Muscle of leg (tissue), 11 donors: Measurements from ENCODE around the gene HOXB5. TPM values are rescaled to one million over a fixed set of nuclear protein-coding genes. Genes with fewer than 3 reads are reported as not detected.
A peak's percentile ranks its signal among the peaks of the same experiment; 100 is the strongest.

Source experiments
- DNase-seq: peaks from one replicate; pipeline ENCODE4 v3.0.0; 2013
- H3K27ac ChIP-seq: one replicate; pipeline ENCODE4 v1.5.1; 2013; ENCODE audit warnings: mild to moderate bottlenecking, low read length, control low read depth
- H3K27me3 ChIP-seq: one replicate; pipeline ENCODE4 v1.6.1; 2013; ENCODE audit warnings: low read length; ENCODE audit not compliant: control insufficient read depth, insufficient read depth
- H3K36me3 ChIP-seq: one replicate; pipeline ENCODE4 v1.6.1; 2013; ENCODE audit warnings: low read length; ENCODE audit not compliant: control insufficient read depth, insufficient read depth
- H3K4me1 ChIP-seq: one replicate; pipeline ENCODE4 v1.6.1; 2013; ENCODE audit warnings: low read length; ENCODE audit not compliant: control insufficient read depth, insufficient read depth
- H3K4me3 ChIP-seq: one replicate; pipeline ENCODE4 v1.5.1; 2013; ENCODE audit warnings: low read length, control low read depth
- H3K9me3 ChIP-seq: replicated peaks from 2 replicates; pipeline ENCODE4 v1.6.1; 2013; ENCODE audit warnings: low read depth, low read length; ENCODE audit not compliant: control insufficient read depth
- WGBS: methylation state at CpG from one replicate; pipeline ENCODE4 v1.1.5; 2013; ENCODE audit warnings: missing lambda C conversion rate; ENCODE audit not compliant: insufficient coverage; 5-methylcytosine and 5-hydroxymethylcytosine counted together
- polyA plus RNA-seq, 8 donors: library from polyadenylated mRNA; unstranded; fragments of 120-200 nt; gene quantifications; one replicate each; pipeline versions ENCODE4 v1.2.1 to v1.2.3, GENCODE V29; 2013; ENCODE audit warnings: inconsistent platforms in 1 of 8, low replicate concordance in 1 of 8; ENCODE audit not compliant: insufficient read length in 8 of 8, insufficient read depth in 1 of 8
- total RNA-seq: library from RNA; stranded (reverse); fragments of 120-200 nt; gene quantifications from one replicate; pipeline ENCODE4 v1.2.4, GENCODE V29; 2013

HOXB5 gene
- total and polyA plus RNA-seq, 9 donors: 0.13 to 2.7 (median 0.54) TPM

DNA sequence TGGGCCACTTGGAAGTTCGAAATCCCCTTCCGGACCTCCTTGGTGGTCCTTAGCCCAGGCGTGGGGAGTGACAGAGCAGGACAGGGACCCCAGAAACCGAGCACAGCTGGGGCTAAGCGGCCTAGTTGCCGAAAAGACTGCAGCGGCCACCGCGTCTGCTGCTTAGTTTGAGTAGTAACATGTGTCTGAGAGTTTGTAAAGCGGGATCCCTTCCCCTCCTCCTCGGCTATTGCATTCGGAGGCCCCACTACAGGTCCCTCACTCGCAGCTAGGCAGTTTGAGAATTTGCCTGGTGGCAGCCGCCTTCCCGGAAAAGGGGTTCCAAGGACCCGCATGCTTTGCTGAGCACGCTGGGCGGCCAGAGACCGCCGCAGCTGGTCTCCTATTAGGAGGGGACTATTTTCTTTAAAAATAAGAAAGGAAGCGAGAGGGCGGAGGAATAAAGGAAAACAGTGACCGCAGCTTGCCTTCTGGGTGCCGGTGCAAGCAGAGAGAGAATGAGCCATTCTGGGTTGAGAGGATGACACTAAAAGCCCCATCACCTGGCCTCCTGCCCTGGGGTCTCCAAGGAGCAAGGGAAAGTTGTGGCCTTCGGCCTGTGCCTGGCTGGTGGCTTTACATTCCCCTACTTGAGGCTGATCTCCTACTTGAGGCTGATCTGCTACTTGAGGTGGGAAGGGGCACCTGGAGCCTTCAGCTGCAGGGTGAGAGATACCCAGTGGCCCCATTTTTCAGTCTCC is 1.1 kb upstream of the HOXB5 start:
- 20% methylated on average over 17 of the region's 25 CpGs for WGBS
- Histone ChIP-seq H3K4me1 (peaks cover 28% of the 10 kb centered on the region), H3K27me3 (peaks cover 99% of the 10 kb centered on the region), H3K27ac (peak overlapping the region; percentile 70), H3K4me3 (no peak overlapping the region), H3K9me3 (no peaks in the 10 kb centered on the region), H3K36me3 (no peaks in the 10 kb centered on the region)
- DNase-seq: no peak

DNA sequence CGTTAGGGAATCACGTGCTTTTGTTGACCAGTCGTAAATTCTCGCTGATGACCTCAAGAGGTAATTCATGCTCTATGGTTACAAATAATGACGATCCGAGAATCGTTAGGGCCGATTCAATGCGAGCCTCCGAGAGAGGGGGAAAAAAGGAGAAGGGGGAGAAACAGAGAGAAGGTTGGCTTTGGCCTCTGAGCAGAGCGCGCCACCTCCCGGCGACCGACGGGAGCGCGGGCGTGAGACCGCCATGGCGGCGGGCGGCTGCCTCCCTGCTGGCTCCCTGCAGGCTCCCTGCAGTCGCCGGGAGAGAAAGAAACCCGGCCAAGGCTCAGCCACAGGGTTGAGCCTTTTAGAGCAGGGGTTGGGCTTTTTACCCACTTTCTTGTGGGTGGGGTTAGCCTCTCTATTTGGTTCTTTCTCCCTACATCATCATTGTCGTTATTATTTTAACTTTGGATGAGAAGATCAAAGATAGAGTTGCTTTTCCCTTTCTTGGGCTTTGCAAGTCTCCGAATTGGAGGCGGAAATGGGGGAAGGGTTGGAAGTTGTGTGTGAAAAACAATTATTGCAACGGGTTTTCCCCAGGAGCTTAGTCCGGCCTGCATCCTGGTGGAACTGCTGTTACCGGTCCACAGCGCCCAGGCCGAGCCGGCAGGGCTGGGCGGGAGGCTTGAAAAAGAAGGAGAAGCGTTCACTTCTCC is 410 bp upstream of the HOXB5 start:
- 10% methylated on average over 18 of the region's 37 CpGs for WGBS
- no peaks in the 10 kb centered on the region for H3K36me3 ChIP-seq
- DNase-seq: peak; percentile 71
- peaks cover 99% of the 10 kb centered on the region for H3K27me3 ChIP-seq
- H3K4me1 ChIP-seq: peaks cover 28% of the 10 kb centered on the region
- H3K9me3 ChIP-seq: no peaks in the 10 kb centered on the region
- H3K27ac ChIP-seq: peak overlapping the region; percentile 70
- no peak overlapping the region for H3K4me3 ChIP-seq

DNA sequence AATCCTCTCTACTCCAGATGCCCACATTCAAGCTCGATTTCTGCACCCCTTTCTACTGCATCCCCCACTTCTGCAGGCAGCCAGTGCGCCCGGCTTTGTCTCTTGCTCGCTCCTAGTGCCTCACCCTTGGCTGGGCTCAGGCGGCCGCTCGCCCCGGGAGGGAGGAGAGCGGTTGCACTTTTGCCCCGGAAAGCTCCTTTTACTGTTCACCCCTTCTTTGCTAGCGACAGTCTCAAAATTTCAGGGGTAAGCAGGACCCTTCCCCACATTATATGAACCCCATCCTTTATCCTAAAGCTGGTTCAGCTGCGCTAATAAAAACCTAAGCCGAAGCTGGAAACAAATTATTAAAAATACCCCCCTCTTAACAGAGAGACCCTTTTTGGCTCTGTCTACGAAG is 1.0 kb downstream of the HOXB5 start:
- no peaks in the 10 kb centered on the region for H3K9me3 ChIP-seq
- DNase-seq: no peak
- no peaks in the 10 kb centered on the region for H3K36me3 ChIP-seq
- peaks cover 98% of the 10 kb centered on the region for H3K27me3 ChIP-seq
- no peak overlapping the region for H3K4me3 ChIP-seq
- H3K4me1 ChIP-seq: peaks cover 25% of the 10 kb centered on the region
- H3K27ac ChIP-seq: no peak overlapping the region
- 3% methylated on average over 11 of the region's 14 CpGs for WGBS

DNA sequence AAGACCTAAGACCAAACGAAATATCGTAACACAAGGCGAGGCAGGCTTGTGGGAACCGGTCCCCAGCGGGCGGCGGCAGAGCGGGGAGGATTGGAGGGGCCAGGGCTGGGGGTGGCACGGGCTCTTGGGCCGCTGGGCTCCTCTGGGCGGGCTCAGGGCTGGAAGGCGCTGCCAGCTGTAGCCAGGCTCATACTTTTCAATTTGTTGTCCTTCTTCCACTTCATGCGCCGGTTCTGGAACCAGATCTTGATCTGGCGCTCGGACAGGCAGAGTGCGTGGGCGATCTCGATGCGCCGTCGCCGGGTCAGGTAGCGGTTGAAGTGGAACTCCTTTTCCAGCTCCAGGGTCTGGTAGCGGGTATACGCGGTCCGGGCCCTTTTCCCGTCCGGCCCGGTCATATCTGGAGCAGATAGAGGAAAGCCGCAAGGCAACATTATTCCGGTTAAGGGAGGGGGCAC is 1.5 kb downstream of the HOXB5 start:
- H3K4me3 ChIP-seq: no peak overlapping the region
- H3K27ac ChIP-seq: no peak overlapping the region
- H3K27me3 ChIP-seq: peaks cover 98% of the 10 kb centered on the region
- WGBS: 25% methylated on average over 25 of the region's 33 CpGs
- DNase-seq: no peak
- H3K9me3 ChIP-seq: no peaks in the 10 kb centered on the region
- no peaks in the 10 kb centered on the region for H3K36me3 ChIP-seq
- H3K4me1 ChIP-seq: peaks cover 24% of the 10 kb centered on the region

DNA sequence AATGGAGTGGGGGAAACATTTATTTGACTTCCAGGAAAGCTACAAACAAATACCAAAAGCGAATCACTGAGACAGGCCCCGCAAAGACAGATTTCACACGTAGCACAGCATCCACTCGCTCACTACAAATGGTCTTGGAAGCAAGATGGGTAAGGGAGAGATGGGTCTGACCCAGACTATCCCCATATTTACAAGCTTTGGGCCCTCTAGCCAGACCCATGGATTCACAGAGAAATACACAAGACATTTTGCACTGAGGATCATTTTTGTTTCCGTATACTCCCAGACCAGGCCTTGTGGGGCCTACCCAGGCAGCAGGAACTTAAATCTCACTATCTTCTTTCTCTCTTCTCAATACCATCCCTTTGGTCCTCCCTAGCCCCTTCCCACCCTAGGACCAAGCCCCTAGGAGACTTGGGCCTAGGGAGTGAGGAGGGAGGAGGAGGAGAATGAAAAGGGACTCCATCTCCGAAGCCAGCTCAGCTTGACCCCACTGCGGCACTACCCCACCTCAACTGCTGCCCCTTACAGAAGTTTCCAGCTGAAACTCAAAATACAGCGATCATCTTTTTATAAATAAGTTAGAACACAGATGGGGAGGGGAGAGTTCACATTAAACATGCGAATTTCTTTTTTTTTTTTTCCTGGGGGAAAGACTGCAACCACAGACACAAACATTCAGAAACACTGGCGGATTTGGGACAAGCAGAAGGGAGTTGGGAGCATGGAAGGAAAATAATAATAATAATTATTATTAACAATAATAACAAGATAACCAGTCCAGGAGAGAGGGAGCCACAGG is 2.1 kb downstream of the HOXB5 start:
- Histone ChIP-seq H3K9me3 (no peaks in the 10 kb centered on the region), H3K27me3 (peaks cover 98% of the 10 kb centered on the region), H3K4me3 (no peak overlapping the region), H3K36me3 (no peaks in the 10 kb centered on the region), H3K27ac (no peak overlapping the region), H3K4me1 (peaks cover 28% of the 10 kb centered on the region)
- WGBS: no CpG with 5 or more reads among the region's 10 CpGs
- no peak for DNase-seq

DNA sequence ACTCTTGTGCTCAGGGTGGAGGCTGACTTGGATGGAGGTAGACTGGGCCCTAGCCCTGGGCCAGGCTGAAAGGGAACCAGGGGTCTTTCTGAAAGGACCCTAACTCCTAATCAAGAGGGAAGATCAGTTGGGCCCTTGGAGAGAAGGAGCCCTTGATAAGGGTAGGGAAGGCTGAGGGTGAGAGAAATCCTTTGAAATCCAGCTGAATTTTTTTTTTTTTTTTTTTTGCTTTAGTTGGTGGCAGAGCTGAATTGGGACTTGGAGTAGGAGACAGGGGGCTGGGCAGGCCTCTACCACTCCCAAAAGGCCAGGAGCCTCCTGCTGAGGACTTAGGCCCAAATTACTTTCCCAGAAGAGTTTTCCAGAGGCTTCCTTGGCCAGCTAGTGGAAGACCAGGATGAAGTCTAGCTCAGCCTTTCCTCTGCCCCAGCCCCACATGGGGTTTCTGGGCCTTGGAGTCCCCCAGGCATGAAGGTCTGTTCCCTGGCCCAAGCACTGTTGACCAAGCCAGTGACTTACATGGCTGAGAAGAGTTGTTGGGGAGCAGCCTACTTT is 2.9 kb downstream of the HOXB5 start:
- Histone ChIP-seq H3K4me1 (peaks cover 35% of the 10 kb centered on the region), H3K4me3 (no peak overlapping the region), H3K27ac (no peak overlapping the region), H3K36me3 (no peaks in the 10 kb centered on the region), H3K27me3 (peaks cover 98% of the 10 kb centered on the region), H3K9me3 (no peaks in the 10 kb centered on the region)
- no peak for DNase-seq

DNA sequence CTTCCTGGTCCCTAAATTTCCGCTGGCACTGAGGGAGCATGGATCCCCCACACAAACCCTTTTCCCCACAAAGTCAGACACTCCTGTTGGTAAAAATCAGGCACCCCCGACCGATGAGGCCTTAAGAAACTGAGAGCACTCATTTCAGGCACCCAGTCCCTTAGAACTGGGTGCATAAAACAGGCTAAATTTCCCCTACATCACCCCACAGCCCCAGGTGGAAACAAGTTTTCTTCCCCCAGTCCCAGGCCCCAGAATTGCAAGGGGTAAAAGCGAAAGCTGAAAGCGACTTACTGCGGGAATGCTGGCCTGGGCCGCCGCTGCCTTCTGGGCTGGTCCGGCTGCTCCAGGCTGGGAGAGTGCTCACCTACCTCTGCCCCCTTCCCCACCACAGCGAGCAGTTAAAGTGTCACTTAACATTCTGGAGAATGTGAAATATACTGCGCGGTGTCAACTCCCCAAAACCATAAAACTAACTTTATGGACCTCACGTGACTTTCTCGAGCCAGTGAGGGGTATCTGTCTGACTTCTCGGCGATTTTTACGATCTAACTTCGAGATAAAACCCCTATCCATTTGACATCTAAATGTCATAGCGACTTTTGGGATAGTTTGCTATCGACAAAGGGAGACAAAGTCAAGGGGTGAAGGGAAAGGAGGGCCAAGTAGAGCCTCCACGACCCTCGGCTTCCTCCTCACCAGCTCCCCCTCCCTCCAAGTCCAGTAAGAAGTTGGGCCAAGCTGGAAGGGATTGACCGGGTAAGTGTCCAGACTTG is 3.6 kb downstream of the HOXB5 start, which contains the start of gene HOXB3:
Gene HOXB3 (minus strand): TSS at position 411 of the 776 bp plus-strand sequence. CDS start 37,767 bp downstream, outside the sequence.
- H3K4me3 ChIP-seq: no peak within 1 kb of the TSS
- 24% methylated on average over 3 of the region's 23 CpGs for WGBS
- H3K27ac ChIP-seq: no peak within 1 kb of the TSS
- no peaks in the 10 kb centered on the region for H3K9me3 ChIP-seq
- H3K36me3 ChIP-seq: no peaks in the 10 kb centered on the region
- peaks cover 39% of the 10 kb centered on the region for H3K4me1 ChIP-seq
- peaks cover 98% of the 10 kb centered on the region for H3K27me3 ChIP-seq
- no peak for DNase-seq

DNA sequence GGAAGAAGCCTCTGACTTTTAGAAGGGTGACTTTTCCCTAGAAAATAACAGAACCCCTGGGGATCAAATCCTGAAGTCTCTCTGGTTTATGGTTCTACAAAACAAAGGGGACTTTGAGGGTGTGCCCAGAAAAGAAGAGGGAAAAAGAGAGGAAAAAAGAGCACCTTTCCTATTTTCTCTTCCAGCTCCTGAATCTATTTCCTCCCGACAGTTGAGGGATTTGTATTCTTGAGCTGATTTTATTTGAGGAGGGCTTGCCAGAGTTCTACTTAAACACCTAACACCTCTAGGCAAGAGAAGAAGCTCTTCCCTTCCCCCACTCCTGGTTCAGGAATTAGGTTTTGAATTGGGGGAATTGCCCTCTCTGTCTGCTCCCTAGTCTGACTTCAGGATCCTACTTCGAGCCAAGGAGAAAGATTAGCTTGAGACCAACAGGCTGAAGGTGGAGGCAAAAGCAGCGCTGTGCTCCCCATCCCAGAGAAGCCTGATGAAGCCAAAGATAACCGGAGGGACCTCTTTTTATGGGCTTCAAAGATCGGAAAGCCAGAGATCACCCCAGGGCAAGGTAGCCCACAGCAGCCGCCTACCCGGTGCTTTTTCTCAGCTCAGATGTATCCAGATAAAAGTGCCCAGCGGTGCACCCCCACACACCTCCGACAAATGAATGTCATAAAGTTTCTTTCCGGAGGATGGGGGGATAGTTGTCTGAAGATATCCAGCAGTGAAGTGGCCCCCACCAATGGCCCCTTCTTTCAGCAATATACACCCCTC is 4.3 kb downstream of the HOXB5 start:
- no peak overlapping the region for H3K27ac ChIP-seq
- no peak overlapping the region for H3K4me3 ChIP-seq
- WGBS: 6% methylated on average over 2 of the region's 10 CpGs
- no peaks in the 10 kb centered on the region for H3K36me3 ChIP-seq
- H3K4me1 ChIP-seq: peaks cover 39% of the 10 kb centered on the region
- no peaks in the 10 kb centered on the region for H3K9me3 ChIP-seq
- DNase-seq: no peak
- peaks cover 98% of the 10 kb centered on the region for H3K27me3 ChIP-seq

DNA sequence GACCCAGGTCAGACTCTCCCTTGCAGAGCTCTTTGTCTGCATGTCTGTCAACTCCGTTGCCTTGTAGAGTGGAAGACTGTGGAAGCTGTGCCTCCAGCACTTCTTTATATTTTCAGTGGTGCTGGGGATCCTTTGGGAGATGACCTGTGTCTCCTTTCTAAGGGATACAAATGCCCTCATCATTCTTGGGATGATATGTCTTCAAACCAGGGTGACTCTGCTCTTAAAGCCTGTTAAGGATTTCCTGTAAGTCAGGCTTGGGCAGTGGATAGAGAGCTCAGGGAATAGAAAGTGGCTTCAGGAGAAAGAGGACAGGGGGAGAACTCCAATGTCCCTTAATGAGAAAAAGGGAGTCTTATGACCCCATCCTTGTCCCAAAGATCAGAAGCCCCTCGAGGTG is 5.1 kb downstream of the HOXB5 start:
- WGBS: no CpG with 5 or more reads among the region's 2 CpGs
- Histone ChIP-seq H3K27me3 (peaks cover 95% of the 10 kb centered on the region), H3K4me3 (no peak overlapping the region), H3K9me3 (no peaks in the 10 kb centered on the region), H3K36me3 (no peaks in the 10 kb centered on the region), H3K27ac (no peak overlapping the region), H3K4me1 (peaks cover 36% of the 10 kb centered on the region)
- DNase-seq: no peak
